Liver (tissue), 3 donors: ENCODE measurements around the gene YEATS2.

Experiments
- CTCF ChIP-seq: fragments of 150-350 bp; IDR thresholded peaks from 2 replicates; pipeline ENCODE4 v1.5.1; 2017; ENCODE audit warnings: improper control_type of control experiment, low read depth, low read length; ENCODE audit not compliant: missing input control
- FOXA1 ChIP-seq: IDR thresholded peaks from 2 replicates; pipeline ENCODE4 v1.6.1; 2016; ENCODE audit warnings: antibody characterized with exemption
- GABPA ChIP-seq, 2 donors: IDR thresholded peaks in 1 of 2; conservative IDR thresholded peaks in 1 of 2; 2 replicates each; pipeline ENCODE4 v1.6.1; 2016; ENCODE audit warnings: antibody characterized with exemption in 2 of 2, mild to moderate bottlenecking in 1 of 2, moderate library complexity in 1 of 2
- MAX ChIP-seq: IDR thresholded peaks from 2 replicates; pipeline ENCODE4 v1.6.1; 2016; ENCODE audit warnings: antibody characterized with exemption
- YY1 ChIP-seq: IDR thresholded peaks from 2 replicates; pipeline ENCODE4 v1.6.1; 2016; ENCODE audit warnings: antibody characterized with exemption, mild to moderate bottlenecking
- donor health status: healthy.
- donor health status: healthy.

- no peak for TF ChIP-seq CTCF
- no peak for TF ChIP-seq MAX
- no peak for TF ChIP-seq GABPA (IDR thresholded peaks at IDR 0.05 in 1 of 2, conservative IDR thresholded peaks at IDR 0.05 in 1 of 2)
- TF ChIP-seq FOXA1, result no peak
- no peak for TF ChIP-seq YY1
Observed at GRCh38 chr3:183845090-183845489, 147.5 kb downstream of the YEATS2 start.
